IMR-90 (cell line): ENCODE measurements around the gene AQP12A. TPM values are rescaled to one million over a fixed set of nuclear protein-coding genes. Genes with fewer than 3 reads are reported as not detected.

ENCODE experiments used
- ATAC-seq: fragments of 200-7000 bp; cut with Tn5 transposase; 2 replicates; pipeline ENCODE4 v1.9.1; 2020; ENCODE audit warnings: low read depth, mild to moderate bottlenecking, moderate library complexity
- BruUV-seq: library from RNA; stranded (reverse); fragments of 400-500 nt; replicated peaks from 2 replicates; lab custom pipeline; 2021; lab: Mats Ljungman, UMichigan
- CTCF ChIA-PET: fragments of 300-600 bp; formaldehyde crosslinking; extraction: SDS; loops from one replicate; lab custom pipeline; 2021; ENCODE audit warnings: antibody characterized with exemption; lab: Yijun Ruan, JAX
- POLR2A ChIA-PET: fragments of 300-600 bp; sonication (Branson Sonifier 250); formaldehyde crosslinking; loops from one replicate; lab custom pipeline; 2022; ENCODE audit warnings: antibody characterized with exemption; ENCODE audit not compliant: unreplicated experiment; lab: Charles Lee
- DNase-seq: peaks from one replicate; pipeline ENCODE4 v3.0.0; 2013
- H2AFZ ChIP-seq: replicated peaks from 2 replicates; pipeline ENCODE3; 2013; ENCODE audit warnings: low read length, mild to moderate bottlenecking; ENCODE audit not compliant: poor library complexity
- H2AK5ac ChIP-seq: 2 replicates; pipeline ENCODE4 v1.6.1; 2013; ENCODE audit warnings: low read depth, low read length, inconsistent platforms
- H2AK9ac ChIP-seq: replicated peaks from 2 replicates; pipeline ENCODE3; 2013; ENCODE audit warnings: mild to moderate bottlenecking, low read depth, low read length, moderate library complexity; ENCODE audit not compliant: poor library complexity
- H2BK120ac ChIP-seq: 2 replicates; pipeline ENCODE4 v1.6.1; 2013; ENCODE audit warnings: low read depth, low read length, inconsistent platforms
- H2BK15ac ChIP-seq: 3 replicates; pipeline ENCODE4 v1.6.1; 2013; ENCODE audit warnings: low read depth, low read length, inconsistent platforms
- H2BK20ac ChIP-seq: 2 replicates; pipeline ENCODE4 v1.6.1; 2013; ENCODE audit warnings: low read depth, mild to moderate bottlenecking, inconsistent platforms, low read length, moderate library complexity
- H2BK5ac ChIP-seq: 2 replicates; pipeline ENCODE4 v1.6.1; 2013; ENCODE audit warnings: mild to moderate bottlenecking, low read depth, low read length, inconsistent platforms; ENCODE audit not compliant: poor library complexity, severe bottlenecking
- H3K14ac ChIP-seq: replicated peaks from 2 replicates; pipeline ENCODE4 v1.6.1; 2013; ENCODE audit warnings: low read depth, low read length, inconsistent platforms
- H3K18ac ChIP-seq: 2 replicates; pipeline ENCODE4 v1.6.1; 2013; ENCODE audit warnings: low read depth, low read length, control low read depth
- H3K23ac ChIP-seq: 2 replicates; pipeline ENCODE4 v1.6.1; 2013; ENCODE audit warnings: low read depth, low read length, inconsistent platforms
- H3K27ac ChIP-seq: 2 replicates; pipeline ENCODE4 v1.5.1; 2013; ENCODE audit warnings: mild to moderate bottlenecking, control low read depth, low read length; ENCODE audit not compliant: insufficient read depth
- H3K27me3 ChIP-seq: 2 replicates; pipeline ENCODE4 v1.6.1; 2013; ENCODE audit warnings: low read length; ENCODE audit not compliant: control insufficient read depth, insufficient read depth
- H3K36me3 ChIP-seq: 2 replicates; pipeline ENCODE4 v1.6.1; 2013; ENCODE audit warnings: low read length, mixed read lengths; ENCODE audit not compliant: control insufficient read depth, insufficient read depth
- H3K4ac ChIP-seq: 2 replicates; pipeline ENCODE4 v1.6.1; 2013; ENCODE audit warnings: low read depth, low read length, inconsistent platforms
- H3K4me1 ChIP-seq: 2 replicates; pipeline ENCODE4 v1.6.1; 2013; ENCODE audit warnings: low read length, mixed read lengths; ENCODE audit not compliant: control insufficient read depth, insufficient read depth
- H3K4me2 ChIP-seq: 2 replicates; pipeline ENCODE4 v1.6.1; 2013; ENCODE audit warnings: low read depth, mild to moderate bottlenecking, control low read depth, low read length, moderate library complexity
- H3K4me3 ChIP-seq: 2 replicates; pipeline ENCODE4 v1.5.1; 2013; ENCODE audit warnings: low read depth, mild to moderate bottlenecking, control low read depth, low read length, moderate library complexity; ENCODE audit not compliant: insufficient read depth
- H3K56ac ChIP-seq: 2 replicates; pipeline ENCODE4 v1.6.1; 2013; ENCODE audit warnings: low read length, inconsistent platforms; ENCODE audit not compliant: insufficient read depth; ENCODE audit errors: extremely low read depth
- H3K79me1 ChIP-seq, 2 experiments: 2 replicates each; pipeline ENCODE4 v1.6.1; 2013; ENCODE audit warnings: low read length in 2 of 2, inconsistent platforms in 1 of 2, low read depth in 1 of 2
- H3K9ac ChIP-seq: 2 replicates; pipeline ENCODE4 v1.6.1; 2013; ENCODE audit warnings: low read depth, low read length, control low read depth
- H3K9me1 ChIP-seq: 2 replicates; pipeline ENCODE4 v1.6.1; 2013; ENCODE audit warnings: low read length, inconsistent platforms; ENCODE audit not compliant: insufficient read depth
- H3K9me3 ChIP-seq: 2 replicates; pipeline ENCODE4 v1.6.1; 2013; ENCODE audit warnings: low read length; ENCODE audit not compliant: control insufficient read depth, insufficient read depth
- H4K20me1 ChIP-seq: 2 replicates; pipeline ENCODE4 v1.6.1; 2013; ENCODE audit warnings: low read length, inconsistent platforms; ENCODE audit not compliant: insufficient read depth
- H4K5ac ChIP-seq: 2 replicates; pipeline ENCODE4 v1.6.1; 2013; ENCODE audit warnings: mild to moderate bottlenecking, low read depth, low read length, control low read depth
- H4K8ac ChIP-seq, 2 experiments: 2 replicates each; pipeline ENCODE4 v1.6.1; 2013; ENCODE audit warnings: low read depth in 2 of 2, low read length in 2 of 2, control low read depth in 1 of 2, inconsistent platforms in 1 of 2
- H4K91ac ChIP-seq: 2 replicates; pipeline ENCODE4 v1.6.1; 2013; ENCODE audit warnings: low read depth, low read length, inconsistent platforms; ENCODE audit not compliant: insufficient read depth
- BHLHE40 ChIP-seq: fragments of 150-350 bp; IDR thresholded peaks from 2 replicates; pipeline ENCODE4 v1.6.1; 2016; ENCODE audit warnings: mild to moderate bottlenecking, low read depth, low read length
- CEBPB ChIP-seq: IDR thresholded peaks from 2 replicates; pipeline ENCODE4 v1.6.1; 2012; ENCODE audit warnings: low read depth, low read length, improper control_type of control experiment
- CHD1 ChIP-seq: IDR thresholded peaks from 2 replicates; pipeline ENCODE4 v1.6.1; 2012; ENCODE audit warnings: low read depth, low read length, improper control_type of control experiment
- CTCF ChIP-seq: conservative IDR thresholded peaks from 2 replicates; pipeline ENCODE4 v1.5.1; 2012; ENCODE audit warnings: mild to moderate bottlenecking, low read depth, low read length, improper control_type of control experiment
- ELK1 ChIP-seq: fragments of 150-350 bp; IDR thresholded peaks from 2 replicates; pipeline ENCODE4 v1.6.1; 2016; ENCODE audit warnings: low read depth, mild to moderate bottlenecking, low read length, moderate library complexity, borderline replicate concordance
- FOS ChIP-seq: fragments of 150-350 bp; IDR thresholded peaks from 2 replicates; pipeline ENCODE4 v1.6.1; 2016; ENCODE audit warnings: low read depth, low read length
- MAFK ChIP-seq: IDR thresholded peaks from 2 replicates; pipeline ENCODE4 v1.6.1; 2012; ENCODE audit warnings: low read depth, low read length, improper control_type of control experiment
- MAZ ChIP-seq: IDR thresholded peaks from 2 replicates; pipeline ENCODE4 v1.6.1; 2012; ENCODE audit warnings: low read depth, mild to moderate bottlenecking, low read length, improper control_type of control experiment, moderate library complexity, borderline replicate concordance
- NFE2L2 ChIP-seq: fragments of 150-350 bp; IDR thresholded peaks from 2 replicates; pipeline ENCODE4 v1.6.1; 2016; ENCODE audit warnings: low read depth, mild to moderate bottlenecking, low read length
- POLR2A ChIP-seq: IDR thresholded peaks from 2 replicates; pipeline ENCODE4 v1.6.1; 2012; ENCODE audit warnings: mild to moderate bottlenecking, low read depth, low read length
- RAD21 ChIP-seq: IDR thresholded peaks from 2 replicates; pipeline ENCODE4 v1.6.1; 2012; ENCODE audit warnings: low read length, improper control_type of control experiment
- RCOR1 ChIP-seq: IDR thresholded peaks from 2 replicates; pipeline ENCODE4 v1.6.1; 2012; ENCODE audit warnings: mild to moderate bottlenecking, low read length, improper control_type of control experiment; ENCODE audit not compliant: insufficient replicate concordance
- RFX5 ChIP-seq: IDR thresholded peaks from 2 replicates; pipeline ENCODE4 v1.8.0; 2012; ENCODE audit warnings: low read depth, mild to moderate bottlenecking, low read length, moderate library complexity
- SMC3 ChIP-seq: fragments of 150-350 bp; IDR thresholded peaks from 2 replicates; pipeline ENCODE4 v1.6.1; 2016; ENCODE audit warnings: low read depth, mild to moderate bottlenecking, antibody characterized with exemption, low read length, moderate library complexity
- USF2 ChIP-seq: fragments of 150-350 bp; IDR thresholded peaks from 2 replicates; pipeline ENCODE4 v1.6.1; 2017; ENCODE audit warnings: mild to moderate bottlenecking, antibody characterized with exemption, low read length, low read depth
- WGBS, 2 experiments: methylation state at CpG; one replicate each; pipeline versions ENCODE4 v1.1.5 to v1.1.7; 2013; ENCODE audit warnings: missing lambda C conversion rate in 2 of 2; ENCODE audit not compliant: insufficient read length in 1 of 2; ENCODE audit errors: extremely low coverage in 2 of 2; 5-methylcytosine and 5-hydroxymethylcytosine counted together
- dilution Hi-C: fragments of 300-500 bp; cut with HindIII; formaldehyde crosslinking; loops from one replicate; pipeline ENCODE4 v1.14.3; 2018; ENCODE audit warnings: low sequenced_read_pairs; ENCODE audit not compliant: unreplicated experiment
- in situ Hi-C: fragments of 300-500 bp; cut with MboI; formaldehyde crosslinking; loops from 3 replicates; pipeline ENCODE4 v1.14.3; 2019; ENCODE audit warnings: low sequenced_read_pairs, inconsistent platforms, mixed read lengths
- intact Hi-C: fragments of 100-400 bp; cut with micrococcal nuclease; formaldehyde crosslinking; loops from 2 replicates; pipeline ENCODE4 v1.10.0; 2022
- polyA plus RNA-seq, 3 experiments: library from polyadenylated mRNA; depleted of rRNA; stranded (reverse); fragments of >200 nt; gene quantifications; 2 replicates each; pipeline ENCODE4 v1.2.3, GENCODE V29; 2012; ENCODE audit warnings: low replicate concordance in 1 of 3
- total RNA-seq: library from RNA; depleted of rRNA; stranded (reverse); fragments of >200 nt; gene quantifications from 2 replicates; pipeline ENCODE4 v1.2.3, GENCODE V29; 2012

Gene AQP12A
- total and polyA plus RNA-seq, 2 of the 4 experiments (the other 2 are of a cell fraction), result not detected

- no TSS peak for BruUV-seq
- CTCF ChIA-PET, result no interaction called here
Measured at GRCh38 chr2:240733803-240734495, 42.3 kb downstream of the AQP12A start.

More at GRCh38 chr2:240733803-240734495, 42.3 kb downstream of the AQP12A start:
- H3K56ac ChIP-seq, result no peak overlapping the region
- no peaks in the 10 kb centered on the region for H3K36me3 ChIP-seq
- in situ Hi-C loops (no loop called here), intact Hi-C loops (no loop called here), dilution Hi-C loops (no loop called here)
- H4K8ac ChIP-seq, result no peak overlapping the region
- no peak overlapping the region for H2BK5ac ChIP-seq
- H3K18ac ChIP-seq, result no peak overlapping the region
- H4K5ac ChIP-seq, result no peak overlapping the region
- WGBS, 2 experiments, result 70% methylated on average over 10 of the region's 24 CpGs; no CpG with 5 or more reads in 1 of the 2 experiments
- peak overlapping the region; percentile 51 for H2AFZ ChIP-seq
- no peak overlapping the region for H3K14ac ChIP-seq
- H2AK9ac ChIP-seq, result no peak overlapping the region
- no peak overlapping the region for H2AK5ac ChIP-seq
- H3K79me1 ChIP-seq, result no peaks in the 10 kb centered on the region
- POLR2A ChIA-PET, result no interaction called here
- no peak overlapping the region for H3K4ac ChIP-seq
- H2BK20ac ChIP-seq, result no peak overlapping the region
- no peak overlapping the region for H3K9ac ChIP-seq
- DNase-seq, result no peak
- ATAC-seq, result no peak
- H3K27me3 ChIP-seq, result peaks cover 38% of the 10 kb centered on the region
- no peaks in the 10 kb centered on the region for H3K9me3 ChIP-seq
- no peaks in the 10 kb centered on the region; the same call in 1 of the 2 replicates for H3K4me1 ChIP-seq
- no peaks in the 10 kb centered on the region for H3K9me1 ChIP-seq
- no peaks in the 10 kb centered on the region; the same call in 1 of the 2 replicates for H4K20me1 ChIP-seq
- H3K23ac ChIP-seq, result no peak overlapping the region
- no peak overlapping the region for H4K91ac ChIP-seq
- no peak overlapping the region for H3K27ac ChIP-seq
- no peak overlapping the region for H2BK15ac ChIP-seq
- no peak overlapping the region for H2BK120ac ChIP-seq
- no peak overlapping the region for H3K4me3 ChIP-seq
- TF ChIP-seq RAD21 (no peak), CEBPB (no peak), CTCF (no peak), RFX5 (no peak), POLR2A (no peak), CHD1 (no peak), RCOR1 (no peak), MAFK (no peak), USF2 (no peak), NFE2L2 (no peak), MAZ (no peak), FOS (no peak), ELK1 (no peak), SMC3 (no peak), BHLHE40 (no peak)
- no peak overlapping the region for H3K4me2 ChIP-seq
